Kidney epithelial cell (primary cell): Measurements from ENCODE around the gene OSTF1. TPM values are rescaled to one million over a fixed set of nuclear protein-coding genes. Genes with fewer than 3 reads are reported as not detected.

Experiments
- DNase-seq: peaks from one replicate; pipeline ENCODE4 v3.0.0-alpha.2; 2010; ENCODE audit warnings: low read depth
- H3K27me3 ChIP-seq: 2 replicates; pipeline ENCODE4 v1.6.0; 2011; ENCODE audit warnings: low read length; ENCODE audit not compliant: control insufficient read depth, insufficient read depth
- H3K36me3 ChIP-seq: 2 replicates; pipeline ENCODE4 v1.5.1; 2011; ENCODE audit warnings: low read length; ENCODE audit not compliant: control insufficient read depth, insufficient read depth
- H3K4me3 ChIP-seq: 2 replicates; pipeline ENCODE4 v1.5.1; 2011; ENCODE audit warnings: low read depth, mild to moderate bottlenecking, control low read depth, low read length
- CTCF ChIP-seq: IDR thresholded peaks from 2 replicates; pipeline ENCODE4 v1.5.1; 2011; ENCODE audit warnings: mild to moderate bottlenecking, moderate library complexity, low read length, control low read depth, inconsistent platforms; ENCODE audit not compliant: insufficient read depth, poor library complexity, severe bottlenecking
- total RNA-seq: library from RNA; depleted of rRNA; stranded (reverse); fragments of >200 nt; gene quantifications from 2 replicates; pipeline ENCODE4 v1.2.3, GENCODE V29; 2015

OSTF1 gene
- total RNA-seq, 1 donor from 2014 or later = 12.3 TPM

- no peak overlapping the region for H3K4me3 ChIP-seq
- DNase-seq = no peak
- no peaks in the 10 kb centered on the region for H3K36me3 ChIP-seq
- H3K27me3 ChIP-seq = no peaks in the 10 kb centered on the region
- no peak for TF ChIP-seq CTCF
These were observed 2.7 kb upstream of the OSTF1 start for GRCh38 chr9:75085640-75086039.

- no peak for TF ChIP-seq CTCF
- Histone ChIP-seq H3K36me3 (no peaks in the 10 kb centered on the region), H3K27me3 (no peaks in the 10 kb centered on the region), H3K4me3 (peak overlapping the region; percentile 93)
- no peak for DNase-seq
These were observed 1.6 kb upstream of the OSTF1 start for GRCh38 chr9:75086541-75087288.

GRCh38 chr9:75087289-75087823, 958 bp upstream of the OSTF1 start:
- H3K27me3 ChIP-seq = no peaks in the 10 kb centered on the region
- TF ChIP-seq CTCF = no peak
- H3K4me3 ChIP-seq = peak overlapping the region; percentile 93
- DNase-seq = no peak
- H3K36me3 ChIP-seq = no peaks in the 10 kb centered on the region

GRCh38 chr9:75088646-75089372, 495 bp downstream of the OSTF1 start:
- Histone ChIP-seq H3K27me3 (no peaks in the 10 kb centered on the region), H3K36me3 (no peaks in the 10 kb centered on the region), H3K4me3 (peak overlapping the region; percentile 60)
- peak; percentile 37 for TF ChIP-seq CTCF
- no peak for DNase-seq

GRCh38 chr9:75089373-75089766, 1.1 kb downstream of the OSTF1 start:
- H3K4me3 ChIP-seq = peak overlapping the region; percentile 60
- no peaks in the 10 kb centered on the region for H3K36me3 ChIP-seq
- no peak for DNase-seq
- H3K27me3 ChIP-seq = no peaks in the 10 kb centered on the region
- no peak for TF ChIP-seq CTCF
